ENCODE results near the gene WFDC6. TPM values are rescaled to one million over a fixed set of nuclear protein-coding genes. Genes with fewer than 3 reads are reported as not detected.

Gene WFDC6
- total and polyA plus RNA-seq, 2 of the 8 experiments (the other 6 are each of a cell fraction or from before 2014, with no cell fraction given) = not detected

DNA sequence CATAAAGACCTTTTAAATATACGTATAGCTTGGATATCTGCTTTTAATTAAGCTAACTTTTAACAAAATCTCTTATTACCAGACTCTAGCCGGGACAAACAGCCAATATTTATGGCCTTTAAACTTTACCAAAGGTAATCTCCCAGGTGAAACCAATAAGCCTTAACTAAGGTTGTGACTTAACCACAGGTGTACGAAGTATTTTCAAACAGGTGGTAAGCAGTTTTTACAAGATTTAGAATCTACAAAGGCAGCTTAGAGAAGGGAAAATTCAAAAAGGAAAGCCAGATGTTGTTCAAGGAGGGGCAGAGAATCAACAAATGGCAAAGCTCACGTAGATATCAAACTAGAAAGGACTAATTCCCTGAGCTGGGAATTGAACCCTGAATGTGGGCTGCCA is 53.9 kb downstream of the WFDC6 start (continued):
- TF ChIP-seq, protein P1, sequence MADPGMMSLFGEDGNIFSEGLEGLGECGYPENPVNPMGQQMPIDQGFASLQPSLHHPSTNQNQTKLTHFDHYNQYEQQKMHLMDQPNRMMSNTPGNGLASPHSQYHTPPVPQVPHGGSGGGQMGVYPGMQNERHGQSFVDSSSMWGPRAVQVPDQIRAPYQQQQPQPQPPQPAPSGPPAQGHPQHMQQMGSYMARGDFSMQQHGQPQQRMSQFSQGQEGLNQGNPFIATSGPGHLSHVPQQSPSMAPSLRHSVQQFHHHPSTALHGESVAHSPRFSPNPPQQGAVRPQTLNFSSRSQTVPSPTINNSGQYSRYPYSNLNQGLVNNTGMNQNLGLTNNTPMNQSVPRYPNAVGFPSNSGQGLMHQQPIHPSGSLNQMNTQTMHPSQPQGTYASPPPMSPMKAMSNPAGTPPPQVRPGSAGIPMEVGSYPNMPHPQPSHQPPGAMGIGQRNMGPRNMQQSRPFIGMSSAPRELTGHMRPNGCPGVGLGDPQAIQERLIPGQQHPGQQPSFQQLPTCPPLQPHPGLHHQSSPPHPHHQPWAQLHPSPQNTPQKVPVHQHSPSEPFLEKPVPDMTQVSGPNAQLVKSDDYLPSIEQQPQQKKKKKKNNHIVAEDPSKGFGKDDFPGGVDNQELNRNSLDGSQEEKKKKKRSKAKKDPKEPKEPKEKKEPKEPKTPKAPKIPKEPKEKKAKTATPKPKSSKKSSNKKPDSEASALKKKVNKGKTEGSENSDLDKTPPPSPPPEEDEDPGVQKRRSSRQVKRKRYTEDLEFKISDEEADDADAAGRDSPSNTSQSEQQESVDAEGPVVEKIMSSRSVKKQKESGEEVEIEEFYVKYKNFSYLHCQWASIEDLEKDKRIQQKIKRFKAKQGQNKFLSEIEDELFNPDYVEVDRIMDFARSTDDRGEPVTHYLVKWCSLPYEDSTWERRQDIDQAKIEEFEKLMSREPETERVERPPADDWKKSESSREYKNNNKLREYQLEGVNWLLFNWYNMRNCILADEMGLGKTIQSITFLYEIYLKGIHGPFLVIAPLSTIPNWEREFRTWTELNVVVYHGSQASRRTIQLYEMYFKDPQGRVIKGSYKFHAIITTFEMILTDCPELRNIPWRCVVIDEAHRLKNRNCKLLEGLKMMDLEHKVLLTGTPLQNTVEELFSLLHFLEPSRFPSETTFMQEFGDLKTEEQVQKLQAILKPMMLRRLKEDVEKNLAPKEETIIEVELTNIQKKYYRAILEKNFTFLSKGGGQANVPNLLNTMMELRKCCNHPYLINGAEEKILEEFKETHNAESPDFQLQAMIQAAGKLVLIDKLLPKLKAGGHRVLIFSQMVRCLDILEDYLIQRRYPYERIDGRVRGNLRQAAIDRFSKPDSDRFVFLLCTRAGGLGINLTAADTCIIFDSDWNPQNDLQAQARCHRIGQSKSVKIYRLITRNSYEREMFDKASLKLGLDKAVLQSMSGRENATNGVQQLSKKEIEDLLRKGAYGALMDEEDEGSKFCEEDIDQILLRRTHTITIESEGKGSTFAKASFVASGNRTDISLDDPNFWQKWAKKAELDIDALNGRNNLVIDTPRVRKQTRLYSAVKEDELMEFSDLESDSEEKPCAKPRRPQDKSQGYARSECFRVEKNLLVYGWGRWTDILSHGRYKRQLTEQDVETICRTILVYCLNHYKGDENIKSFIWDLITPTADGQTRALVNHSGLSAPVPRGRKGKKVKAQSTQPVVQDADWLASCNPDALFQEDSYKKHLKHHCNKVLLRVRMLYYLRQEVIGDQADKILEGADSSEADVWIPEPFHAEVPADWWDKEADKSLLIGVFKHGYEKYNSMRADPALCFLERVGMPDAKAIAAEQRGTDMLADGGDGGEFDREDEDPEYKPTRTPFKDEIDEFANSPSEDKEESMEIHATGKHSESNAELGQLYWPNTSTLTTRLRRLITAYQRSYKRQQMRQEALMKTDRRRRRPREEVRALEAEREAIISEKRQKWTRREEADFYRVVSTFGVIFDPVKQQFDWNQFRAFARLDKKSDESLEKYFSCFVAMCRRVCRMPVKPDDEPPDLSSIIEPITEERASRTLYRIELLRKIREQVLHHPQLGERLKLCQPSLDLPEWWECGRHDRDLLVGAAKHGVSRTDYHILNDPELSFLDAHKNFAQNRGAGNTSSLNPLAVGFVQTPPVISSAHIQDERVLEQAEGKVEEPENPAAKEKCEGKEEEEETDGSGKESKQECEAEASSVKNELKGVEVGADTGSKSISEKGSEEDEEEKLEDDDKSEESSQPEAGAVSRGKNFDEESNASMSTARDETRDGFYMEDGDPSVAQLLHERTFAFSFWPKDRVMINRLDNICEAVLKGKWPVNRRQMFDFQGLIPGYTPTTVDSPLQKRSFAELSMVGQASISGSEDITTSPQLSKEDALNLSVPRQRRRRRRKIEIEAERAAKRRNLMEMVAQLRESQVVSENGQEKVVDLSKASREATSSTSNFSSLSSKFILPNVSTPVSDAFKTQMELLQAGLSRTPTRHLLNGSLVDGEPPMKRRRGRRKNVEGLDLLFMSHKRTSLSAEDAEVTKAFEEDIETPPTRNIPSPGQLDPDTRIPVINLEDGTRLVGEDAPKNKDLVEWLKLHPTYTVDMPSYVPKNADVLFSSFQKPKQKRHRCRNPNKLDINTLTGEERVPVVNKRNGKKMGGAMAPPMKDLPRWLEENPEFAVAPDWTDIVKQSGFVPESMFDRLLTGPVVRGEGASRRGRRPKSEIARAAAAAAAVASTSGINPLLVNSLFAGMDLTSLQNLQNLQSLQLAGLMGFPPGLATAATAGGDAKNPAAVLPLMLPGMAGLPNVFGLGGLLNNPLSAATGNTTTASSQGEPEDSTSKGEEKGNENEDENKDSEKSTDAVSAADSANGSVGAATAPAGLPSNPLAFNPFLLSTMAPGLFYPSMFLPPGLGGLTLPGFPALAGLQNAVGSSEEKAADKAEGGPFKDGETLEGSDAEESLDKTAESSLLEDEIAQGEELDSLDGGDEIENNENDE (IDR thresholded peaks at IDR 0.05; ENCODE audit: insufficient replicate concordance, low read length) = no peak
- TF ChIP-seq, protein P2, sequence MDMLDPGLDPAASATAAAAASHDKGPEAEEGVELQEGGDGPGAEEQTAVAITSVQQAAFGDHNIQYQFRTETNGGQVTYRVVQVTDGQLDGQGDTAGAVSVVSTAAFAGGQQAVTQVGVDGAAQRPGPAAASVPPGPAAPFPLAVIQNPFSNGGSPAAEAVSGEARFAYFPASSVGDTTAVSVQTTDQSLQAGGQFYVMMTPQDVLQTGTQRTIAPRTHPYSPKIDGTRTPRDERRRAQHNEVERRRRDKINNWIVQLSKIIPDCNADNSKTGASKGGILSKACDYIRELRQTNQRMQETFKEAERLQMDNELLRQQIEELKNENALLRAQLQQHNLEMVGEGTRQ (IDR thresholded peaks at IDR 0.05; ENCODE audit: low read length) = no peak
- TF ChIP-seq EZH2 (IDR thresholded peaks at IDR 0.05; ENCODE audit: low read depth, low read length, severe bottlenecking) (no peak), GTF2F1 (IDR thresholded peaks at IDR 0.05; ENCODE audit: borderline replicate concordance, low read depth, low read length) (no peak), JUN (IDR thresholded peaks at IDR 0.05; ENCODE audit: low read depth, low read length) (no peak)
